22Rv1 (cell line): ENCODE results near the gene PROB1.
"Not testable (repeated sequence)": the region's sequence is repeated elsewhere in the genome, so short reads cannot be mapped to it uniquely, and the experiment has no call there.

Source experiments
- H3K27ac ChIP-seq: fragments of 450-650 bp; 2 replicates; pipeline ENCODE4 v1.5.1; 2017
- CTCF ChIP-seq: fragments of 450-650 bp; IDR thresholded peaks from 2 replicates; pipeline ENCODE4 v1.5.1; 2017; ENCODE audit warnings: mild to moderate bottlenecking
- ZFX ChIP-seq: fragments of 450-650 bp; IDR thresholded peaks from 2 replicates; pipeline ENCODE4 v1.6.1; 2017; ENCODE audit warnings: antibody characterized with exemption, borderline replicate concordance

The PROB1 gene

GRCh38 chr5:139394654-139395566 is at the start of gene PROB1:
PROB1 (minus strand) TSS chr5:139395104; CDS start chr5:139395081, 23 bp downstream.
- no peak within 1 kb of the TSS for H3K27ac ChIP-seq
- TF ChIP-seq CTCF (no peak), ZFX (no peak)

DNA sequence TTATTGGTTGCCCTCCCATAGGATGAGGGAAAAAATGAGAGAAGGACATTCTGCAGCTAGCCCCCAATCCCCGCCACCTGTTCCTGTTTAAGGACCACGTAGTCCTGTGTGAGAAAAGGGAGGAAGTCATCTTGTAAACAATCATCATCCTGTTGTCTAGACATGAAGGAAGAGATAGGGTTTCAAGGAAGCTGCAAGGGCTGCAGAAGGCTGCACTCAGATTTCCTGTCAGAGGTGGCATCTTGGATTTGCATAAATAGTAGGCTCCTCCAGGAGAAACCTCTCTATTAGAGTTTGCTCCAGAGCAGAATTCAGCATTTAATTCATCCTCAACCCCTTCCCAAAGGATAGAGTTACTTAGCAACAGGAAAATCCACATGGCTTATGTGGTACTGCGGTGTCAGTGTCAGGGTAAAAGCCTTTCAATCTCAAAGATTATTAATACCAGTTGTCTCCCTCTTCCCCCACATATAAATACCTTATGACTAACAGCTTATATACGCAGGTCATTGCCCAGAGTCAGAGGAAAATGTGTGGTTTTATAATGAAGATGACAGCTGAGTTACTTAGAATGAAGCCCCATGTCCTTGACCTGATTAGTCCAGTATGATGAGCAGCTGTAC is 49.0 kb upstream of the PROB1 start:
- TF ChIP-seq ZFX (no peak), CTCF (no peak)
- no peak overlapping the region for H3K27ac ChIP-seq

DNA sequence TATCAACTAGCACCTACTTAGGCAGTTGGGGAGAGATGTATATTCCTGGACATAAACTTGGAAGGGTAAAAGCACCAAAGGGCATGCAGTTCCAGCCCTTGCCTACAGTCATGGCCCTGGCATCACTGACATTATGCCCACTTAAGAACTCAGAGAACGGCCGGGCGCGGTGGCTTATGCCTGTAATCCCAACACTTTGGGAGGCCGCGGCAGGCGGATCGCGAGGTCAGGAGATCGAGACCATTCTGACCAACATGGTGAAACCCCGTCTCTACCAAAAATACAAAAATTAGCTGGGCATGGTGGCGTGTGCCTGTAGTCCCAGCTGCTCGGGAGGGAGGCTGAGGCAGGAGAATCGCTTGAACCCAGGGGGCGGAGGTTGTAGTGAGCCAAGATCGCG is 45.5 kb upstream of the PROB1 start:
- not testable (repeated sequence) for H3K27ac ChIP-seq

GRCh38 chr5:139439013-139439903 is 44.4 kb upstream of the PROB1 start, which contains the start of gene DNAJC18:
DNAJC18 (minus strand) TSS chr5:139439525; CDS start chr5:139439445, 80 bp downstream.
- H3K27ac ChIP-seq, result peak within 1 kb of the TSS; percentile 71
- no peak for TF ChIP-seq ZFX
- TF ChIP-seq CTCF, result no peak

GRCh38 chr5:139438707-139439012 is 43.8 kb upstream of the PROB1 start:
- no peak for TF ChIP-seq ZFX
- TF ChIP-seq CTCF, result no peak
- H3K27ac ChIP-seq, result no peak overlapping the region; the same call in 1 of the 2 replicates

- H3K27ac ChIP-seq, result no peak overlapping the region
- no peak for TF ChIP-seq CTCF
- no peak for TF ChIP-seq ZFX
Measured at GRCh38 chr5:139435676-139436075, 40.8 kb upstream of the PROB1 start.

- H3K27ac ChIP-seq, result no peak overlapping the region
- no peak for TF ChIP-seq CTCF
- no peak for TF ChIP-seq ZFX
Measured at GRCh38 chr5:139431706-139432105, 36.8 kb upstream of the PROB1 start.
